Measurements from ENCODE around the gene RFT1. TPM values are rescaled to one million over a fixed set of nuclear protein-coding genes. Genes with fewer than 3 reads are reported as not detected.

The RFT1 gene
- total and polyA plus RNA-seq, 2 of the 13 experiments (the other 11 are each of a cell fraction or from before 2014, with no cell fraction given), result 23.2 to 37.0 TPM

GRCh38 chr3:53072653-53073552, 57.3 kb downstream of the RFT1 start (continued):
- TF ChIP-seq SOX5 (CRISPR knock-in tag; IDR thresholded peaks at IDR 0.05; ENCODE audit: borderline replicate concordance) (no peak; the same call in none of the 2 replicates), ZNF570 (CRISPR knock-in tag; IDR thresholded peaks at IDR 0.05; ENCODE audit: borderline replicate concordance) (no peak), TOPORS (CRISPR knock-in tag; IDR thresholded peaks at IDR 0.05) (no peak), ZNF652 (CRISPR knock-in tag; IDR thresholded peaks at IDR 0.05; ENCODE audit: borderline replicate concordance, low read depth) (peak; percentile 92), ZNF556 (CRISPR knock-in tag; IDR thresholded peaks at IDR 0.05; ENCODE audit: borderline replicate concordance) (no peak; the same call in 1 of the 2 replicates), ATF6 (CRISPR knock-in tag; conservative IDR thresholded peaks at IDR 0.05) (no peak), ZIK1 (CRISPR knock-in tag; IDR thresholded peaks at IDR 0.05; ENCODE audit: borderline replicate concordance, low read depth) (0 out of 2 replicates have a peak, but pooled peaks have one; percentile 44), HOXA5 (CRISPR knock-in tag; IDR thresholded peaks at IDR 0.05) (no peak; the same call in 1 of the 2 replicates), JDP2 (CRISPR knock-in tag; IDR thresholded peaks at IDR 0.05; ENCODE audit: borderline replicate concordance) (no peak), MXD4 (CRISPR knock-in tag; IDR thresholded peaks at IDR 0.05) (peak; percentile 67), CERS6 (CRISPR knock-in tag; IDR thresholded peaks at IDR 0.05) (no peak), ZNF546 (CRISPR knock-in tag; conservative IDR thresholded peaks at IDR 0.05) (no peak; the same call in 1 of the 2 replicates), MYC (CRISPR knock-in tag; IDR thresholded peaks at IDR 0.05; ENCODE audit: borderline replicate concordance) (peak; percentile 40; the same call in 1 of the 2 replicates)
- TF ChIP-seq, protein P1, sequence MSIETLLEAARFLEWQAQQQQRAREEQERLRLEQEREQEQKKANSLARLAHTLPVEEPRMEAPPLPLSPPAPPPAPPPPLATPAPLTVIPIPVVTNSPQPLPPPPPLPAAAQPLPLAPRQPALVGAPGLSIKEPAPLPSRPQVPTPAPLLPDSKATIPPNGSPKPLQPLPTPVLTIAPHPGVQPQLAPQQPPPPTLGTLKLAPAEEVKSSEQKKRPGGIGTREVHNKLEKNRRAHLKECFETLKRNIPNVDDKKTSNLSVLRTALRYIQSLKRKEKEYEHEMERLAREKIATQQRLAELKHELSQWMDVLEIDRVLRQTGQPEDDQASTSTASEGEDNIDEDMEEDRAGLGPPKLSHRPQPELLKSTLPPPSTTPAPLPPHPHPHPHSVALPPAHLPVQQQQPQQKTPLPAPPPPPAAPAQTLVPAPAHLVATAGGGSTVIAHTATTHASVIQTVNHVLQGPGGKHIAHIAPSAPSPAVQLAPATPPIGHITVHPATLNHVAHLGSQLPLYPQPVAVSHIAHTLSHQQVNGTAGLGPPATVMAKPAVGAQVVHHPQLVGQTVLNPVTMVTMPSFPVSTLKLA (IDR thresholded peaks at IDR 0.05), result no peak
- TF ChIP-seq, protein P2, sequence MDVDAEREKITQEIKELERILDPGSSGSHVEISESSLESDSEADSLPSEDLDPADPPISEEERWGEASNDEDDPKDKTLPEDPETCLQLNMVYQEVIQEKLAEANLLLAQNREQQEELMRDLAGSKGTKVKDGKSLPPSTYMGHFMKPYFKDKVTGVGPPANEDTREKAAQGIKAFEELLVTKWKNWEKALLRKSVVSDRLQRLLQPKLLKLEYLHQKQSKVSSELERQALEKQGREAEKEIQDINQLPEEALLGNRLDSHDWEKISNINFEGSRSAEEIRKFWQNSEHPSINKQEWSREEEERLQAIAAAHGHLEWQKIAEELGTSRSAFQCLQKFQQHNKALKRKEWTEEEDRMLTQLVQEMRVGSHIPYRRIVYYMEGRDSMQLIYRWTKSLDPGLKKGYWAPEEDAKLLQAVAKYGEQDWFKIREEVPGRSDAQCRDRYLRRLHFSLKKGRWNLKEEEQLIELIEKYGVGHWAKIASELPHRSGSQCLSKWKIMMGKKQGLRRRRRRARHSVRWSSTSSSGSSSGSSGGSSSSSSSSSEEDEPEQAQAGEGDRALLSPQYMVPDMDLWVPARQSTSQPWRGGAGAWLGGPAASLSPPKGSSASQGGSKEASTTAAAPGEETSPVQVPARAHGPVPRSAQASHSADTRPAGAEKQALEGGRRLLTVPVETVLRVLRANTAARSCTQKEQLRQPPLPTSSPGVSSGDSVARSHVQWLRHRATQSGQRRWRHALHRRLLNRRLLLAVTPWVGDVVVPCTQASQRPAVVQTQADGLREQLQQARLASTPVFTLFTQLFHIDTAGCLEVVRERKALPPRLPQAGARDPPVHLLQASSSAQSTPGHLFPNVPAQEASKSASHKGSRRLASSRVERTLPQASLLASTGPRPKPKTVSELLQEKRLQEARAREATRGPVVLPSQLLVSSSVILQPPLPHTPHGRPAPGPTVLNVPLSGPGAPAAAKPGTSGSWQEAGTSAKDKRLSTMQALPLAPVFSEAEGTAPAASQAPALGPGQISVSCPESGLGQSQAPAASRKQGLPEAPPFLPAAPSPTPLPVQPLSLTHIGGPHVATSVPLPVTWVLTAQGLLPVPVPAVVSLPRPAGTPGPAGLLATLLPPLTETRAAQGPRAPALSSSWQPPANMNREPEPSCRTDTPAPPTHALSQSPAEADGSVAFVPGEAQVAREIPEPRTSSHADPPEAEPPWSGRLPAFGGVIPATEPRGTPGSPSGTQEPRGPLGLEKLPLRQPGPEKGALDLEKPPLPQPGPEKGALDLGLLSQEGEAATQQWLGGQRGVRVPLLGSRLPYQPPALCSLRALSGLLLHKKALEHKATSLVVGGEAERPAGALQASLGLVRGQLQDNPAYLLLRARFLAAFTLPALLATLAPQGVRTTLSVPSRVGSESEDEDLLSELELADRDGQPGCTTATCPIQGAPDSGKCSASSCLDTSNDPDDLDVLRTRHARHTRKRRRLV (CRISPR knock-in tag; IDR thresholded peaks at IDR 0.05), result peak; percentile 74; the same call in 1 of the 2 replicates
